ENCODE results near the gene TTYH3. TPM values are rescaled to one million over a fixed set of nuclear protein-coding genes. Genes with fewer than 3 reads are reported as not detected.

Gene TTYH3
- total and polyA plus RNA-seq, 3 donors from 2014 or later = 35.6 to 69.9 (median 59.5) TPM

- no peak overlapping the region for H3K4me3 ChIP-seq
- WGBS, 2 donors = 89 to 90% methylated on average over 11 to 13 of the region's 13 CpGs
- no peaks in the 10 kb centered on the region for H3K4me1 ChIP-seq
- no peaks in the 10 kb centered on the region for H3K27me3 ChIP-seq
- TF ChIP-seq POLR2A (IDR thresholded peaks at IDR 0.05) = no peak
- TF ChIP-seq, protein P1, sequence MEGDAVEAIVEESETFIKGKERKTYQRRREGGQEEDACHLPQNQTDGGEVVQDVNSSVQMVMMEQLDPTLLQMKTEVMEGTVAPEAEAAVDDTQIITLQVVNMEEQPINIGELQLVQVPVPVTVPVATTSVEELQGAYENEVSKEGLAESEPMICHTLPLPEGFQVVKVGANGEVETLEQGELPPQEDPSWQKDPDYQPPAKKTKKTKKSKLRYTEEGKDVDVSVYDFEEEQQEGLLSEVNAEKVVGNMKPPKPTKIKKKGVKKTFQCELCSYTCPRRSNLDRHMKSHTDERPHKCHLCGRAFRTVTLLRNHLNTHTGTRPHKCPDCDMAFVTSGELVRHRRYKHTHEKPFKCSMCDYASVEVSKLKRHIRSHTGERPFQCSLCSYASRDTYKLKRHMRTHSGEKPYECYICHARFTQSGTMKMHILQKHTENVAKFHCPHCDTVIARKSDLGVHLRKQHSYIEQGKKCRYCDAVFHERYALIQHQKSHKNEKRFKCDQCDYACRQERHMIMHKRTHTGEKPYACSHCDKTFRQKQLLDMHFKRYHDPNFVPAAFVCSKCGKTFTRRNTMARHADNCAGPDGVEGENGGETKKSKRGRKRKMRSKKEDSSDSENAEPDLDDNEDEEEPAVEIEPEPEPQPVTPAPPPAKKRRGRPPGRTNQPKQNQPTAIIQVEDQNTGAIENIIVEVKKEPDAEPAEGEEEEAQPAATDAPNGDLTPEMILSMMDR (IDR thresholded peaks at IDR 0.05) = no peak
- no peak for DNase-seq
- H3K27ac ChIP-seq = no peak overlapping the region
- intact Hi-C loops (cut with DNase I; ENCODE audit: low total_unique reads) = no loop called here
- no peaks in the 10 kb centered on the region for H3K36me3 ChIP-seq (ENCODE audit: low read depth, missing control alignments)
- no peaks in the 10 kb centered on the region for H3K9me3 ChIP-seq
Measured at GRCh38 chr7:2597273-2597640, 34.5 kb upstream of the TTYH3 start.

DNA sequence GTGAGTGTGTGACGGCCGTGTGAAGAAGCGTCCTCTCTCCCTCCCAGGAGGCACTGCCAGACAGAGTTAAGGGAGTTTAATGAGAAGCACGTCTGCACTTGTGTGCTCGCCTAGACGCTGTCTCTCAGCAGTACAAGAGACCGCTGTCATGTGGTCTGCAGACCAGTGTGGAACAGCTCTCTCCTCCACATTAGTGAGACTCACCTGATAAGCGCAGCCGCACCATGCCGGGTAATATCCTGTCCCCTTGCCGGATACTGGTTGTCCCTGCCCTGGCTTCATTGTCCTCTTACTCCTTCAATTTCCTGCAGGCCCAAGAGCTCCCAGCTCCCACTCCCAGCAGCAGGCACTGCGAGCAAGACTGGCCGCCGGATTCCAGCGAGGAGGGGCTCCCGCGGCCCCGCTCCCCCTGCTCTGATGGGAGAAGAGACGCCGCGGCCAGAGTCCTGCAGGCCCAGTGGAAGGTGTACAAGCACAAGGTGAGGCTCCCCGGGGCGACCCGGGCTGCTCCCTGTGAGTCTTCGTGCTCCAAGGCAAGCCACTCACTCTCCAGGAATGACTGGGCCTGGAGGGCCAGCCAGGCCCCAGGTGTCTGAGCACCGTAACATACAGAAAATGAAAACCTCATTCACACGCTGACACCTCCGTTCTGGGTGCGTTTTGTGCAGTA lies 33.5 kb upstream of the TTYH3 start:
- Histone ChIP-seq H3K27me3 (no peaks in the 10 kb centered on the region), H3K36me3 (ENCODE audit: low read depth, missing control alignments) (no peaks in the 10 kb centered on the region), H3K4me1 (no peaks in the 10 kb centered on the region), H3K9me3 (no peaks in the 10 kb centered on the region), H3K4me3 (no peak overlapping the region), H3K27ac (no peak overlapping the region)
- intact Hi-C loops (cut with DNase I; ENCODE audit: low total_unique reads) = no loop called here
- WGBS, 2 donors = 82 to 87% methylated on average over 25 to 29 of the region's 29 CpGs
- DNase-seq = no peak
- TF ChIP-seq, protein P1 (IDR thresholded peaks at IDR 0.05) = no peak
- TF ChIP-seq POLR2A (IDR thresholded peaks at IDR 0.05) = no peak

- no peaks in the 10 kb centered on the region for H3K4me1 ChIP-seq
- no peak for DNase-seq
- H3K36me3 ChIP-seq (ENCODE audit: low read depth, missing control alignments) = no peaks in the 10 kb centered on the region
- no peaks in the 10 kb centered on the region for H3K27me3 ChIP-seq
- no peaks in the 10 kb centered on the region for H3K9me3 ChIP-seq
- H3K27ac ChIP-seq = no peak overlapping the region
- intact Hi-C loops (cut with DNase I; ENCODE audit: low total_unique reads) = no loop called here
- no peak overlapping the region for H3K4me3 ChIP-seq
- TF ChIP-seq POLR2A (IDR thresholded peaks at IDR 0.05) = no peak
- TF ChIP-seq, protein P1 (IDR thresholded peaks at IDR 0.05) = no peak
- 86 to 96% methylated on average over 7 to 9 of the region's 9 CpGs for whole genome bisulfite sequencing, 2 donors
Measured at GRCh38 chr7:2601065-2601464, 30.7 kb upstream of the TTYH3 start.

DNA sequence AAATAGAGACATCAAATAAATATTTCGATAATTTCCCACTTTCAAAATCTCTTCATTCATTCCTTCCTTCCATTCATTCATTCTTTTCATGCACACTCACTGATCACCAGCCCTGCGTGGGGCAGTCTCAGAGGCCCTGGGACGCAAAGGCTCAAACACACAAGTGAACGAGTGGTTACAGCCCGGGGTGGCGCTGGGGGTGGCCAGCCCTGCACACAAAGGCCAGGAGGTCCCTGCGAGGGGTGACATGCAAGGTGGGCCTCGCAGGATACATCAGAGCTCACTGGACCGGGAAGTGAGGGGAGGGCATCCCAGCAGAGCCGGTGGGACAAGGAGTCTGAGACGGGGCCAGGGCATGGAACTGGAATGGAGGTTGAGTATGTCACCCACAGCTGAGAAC lies 29.9 kb upstream of the TTYH3 start:
- TF ChIP-seq, protein P1 (IDR thresholded peaks at IDR 0.05) = no peak
- no peak for TF ChIP-seq POLR2A (IDR thresholded peaks at IDR 0.05)
- Histone ChIP-seq H3K4me1 (peaks cover 5% of the 10 kb centered on the region), H3K27ac (no peak overlapping the region), H3K36me3 (ENCODE audit: low read depth, missing control alignments) (no peaks in the 10 kb centered on the region), H3K27me3 (no peaks in the 10 kb centered on the region), H3K9me3 (no peaks in the 10 kb centered on the region), H3K4me3 (no peak overlapping the region)
- WGBS, 2 donors = 93 to 98% methylated on average over 11 of the region's 11 CpGs
- intact Hi-C loops (cut with DNase I; ENCODE audit: low total_unique reads) = no loop called here
- DNase-seq = no peak

DNA sequence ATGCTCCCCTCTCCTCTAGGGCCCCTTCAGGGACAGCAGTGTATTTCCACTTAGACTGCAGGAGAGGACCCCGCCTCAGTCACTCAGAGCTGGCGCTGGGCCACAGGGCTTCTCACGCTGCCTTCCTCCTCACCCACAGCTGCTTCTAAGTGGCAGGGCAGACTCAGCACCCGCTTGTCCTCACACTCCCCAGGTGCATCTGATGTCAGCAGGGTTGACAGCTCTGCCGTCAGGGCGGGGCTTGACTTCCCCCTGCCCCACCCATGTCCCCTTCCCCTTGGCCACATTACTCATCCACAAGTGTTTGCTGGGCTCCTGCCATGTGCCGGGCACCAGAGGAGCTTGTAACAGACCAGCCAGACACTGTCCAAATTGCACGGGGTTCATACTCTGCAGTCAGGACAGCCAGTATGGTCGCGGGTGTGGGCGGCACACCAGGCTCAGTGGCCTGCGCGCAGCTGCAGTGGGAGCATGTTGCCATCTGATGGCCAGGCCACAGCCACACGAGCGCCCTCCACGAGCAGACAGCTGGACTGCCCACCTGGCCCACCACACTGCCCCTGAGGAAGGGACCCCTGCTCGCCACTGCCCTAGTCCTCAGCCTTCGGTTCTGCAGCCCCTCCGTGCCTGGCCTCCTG lies 29.3 kb upstream of the TTYH3 start:
- H3K27ac ChIP-seq = no peak overlapping the region
- H3K4me3 ChIP-seq = no peak overlapping the region
- no peaks in the 10 kb centered on the region for H3K9me3 ChIP-seq
- H3K4me1 ChIP-seq = peaks cover 5% of the 10 kb centered on the region
- no peak for DNase-seq
- WGBS, 2 donors = 88% methylated on average over 17 to 19 of the region's 19 CpGs
- intact Hi-C loops (cut with DNase I; ENCODE audit: low total_unique reads) = no loop called here
- TF ChIP-seq POLR2A (IDR thresholded peaks at IDR 0.05) = no peak
- TF ChIP-seq, protein P1 (IDR thresholded peaks at IDR 0.05) = no peak
- H3K36me3 ChIP-seq (ENCODE audit: low read depth, missing control alignments) = no peaks in the 10 kb centered on the region
- no peaks in the 10 kb centered on the region for H3K27me3 ChIP-seq
